HG03457 (cell line): ENCODE data around the gene FKBP14.

Source experiments
- ATAC-seq: cut with Tn5 transposase; IDR thresholded peaks from one replicate; pipeline ENCODE4 v1.9.1; 2021; ENCODE audit warnings: moderate number of reproducible peaks; ENCODE audit not compliant: unreplicated experiment

Gene FKBP14

GRCh38 chr7:29991937-29992336 is 34.6 kb downstream of the FKBP14 start:
- no peak for ATAC-seq

- ATAC-seq, result no peak
These were observed 35.6 kb downstream of the FKBP14 start for GRCh38 chr7:29990931-29991330.

- ATAC-seq, result peak; percentile 32
These were observed 37.1 kb downstream of the FKBP14 start, which contains the start of gene SCRN1 for GRCh38 chr7:29989257-29989995. TSS of gene SCRN1 (minus strand) at chr7:29989801. CDS start at chr7:29969067, 20,734 bp downstream.

- peak; percentile 22 for ATAC-seq
These were observed 37.9 kb downstream of the FKBP14 start for GRCh38 chr7:29988424-29989256.

GRCh38 chr7:29987811-29988317 is 38.6 kb downstream of the FKBP14 start:
- no peak for ATAC-seq

GRCh38 chr7:29987083-29987482 is 39.4 kb downstream of the FKBP14 start:
- ATAC-seq, result no peak

- ATAC-seq, result no peak
These were observed 46.4 kb downstream of the FKBP14 start for GRCh38 chr7:29980151-29980550.

GRCh38 chr7:29977886-29978651 is 48.4 kb downstream of the FKBP14 start:
- no peak for ATAC-seq

GRCh38 chr7:29976673-29977415 is 49.7 kb downstream of the FKBP14 start:
- no peak for ATAC-seq

GRCh38 chr7:29976266-29976665 is 50.2 kb downstream of the FKBP14 start:
- ATAC-seq, result no peak

- no peak for ATAC-seq
These were observed 50.9 kb downstream of the FKBP14 start for GRCh38 chr7:29975561-29975960.

GRCh38 chr7:29974286-29974685 is 52.2 kb downstream of the FKBP14 start:
- no peak for ATAC-seq

- ATAC-seq, result no peak
These were observed 54.2 kb downstream of the FKBP14 start for GRCh38 chr7:29972315-29972669.

GRCh38 chr7:29971566-29972314 is 54.8 kb downstream of the FKBP14 start:
- ATAC-seq, result no peak

GRCh38 chr7:29970158-29970557 is 56.3 kb downstream of the FKBP14 start:
- ATAC-seq, result no peak

GRCh38 chr7:29969738-29970137 is 56.8 kb downstream of the FKBP14 start:
- ATAC-seq, result no peak

- ATAC-seq, result no peak
These were observed 57.7 kb downstream of the FKBP14 start for GRCh38 chr7:29968683-29969395.

GRCh38 chr7:29965030-29965429 is 61.5 kb downstream of the FKBP14 start:
- ATAC-seq, result no peak

GRCh38 chr7:29962035-29962434 is 64.5 kb downstream of the FKBP14 start:
- no peak for ATAC-seq
